ENCODE data around the gene CFAP74. TPM values are rescaled to one million over a fixed set of nuclear protein-coding genes. Genes with fewer than 3 reads are reported as not detected.
"Not testable (repeated sequence)": the region's sequence is repeated elsewhere in the genome, so short reads cannot be mapped to it uniquely, and the experiment has no call there.

Gene CFAP74
- total and polyA plus RNA-seq, 2 experiments from 2014 or later = not detected

DNA sequence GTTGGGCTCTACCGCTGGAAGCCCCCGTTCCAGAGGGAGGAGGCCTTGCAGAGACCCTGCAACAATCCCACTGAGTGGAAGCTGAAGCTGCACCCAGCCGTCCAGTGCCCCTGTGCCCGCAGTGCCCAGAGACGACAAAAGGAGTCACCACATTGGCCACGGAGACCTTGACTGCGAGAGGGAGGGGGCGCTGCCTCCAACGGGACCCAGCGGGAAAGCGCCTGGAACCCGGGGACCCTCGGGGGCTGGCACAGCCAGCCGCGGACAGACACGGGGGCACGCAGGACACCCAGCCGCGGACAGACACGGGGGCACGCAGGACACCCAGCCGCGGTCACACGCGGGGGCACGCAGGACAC, 22.5 kb downstream of the CFAP74 start:
- Histone ChIP-seq H3K9me3 (ENCODE audit: low read depth) (no peaks in the 10 kb centered on the region), H3K27me3 (no peaks in the 10 kb centered on the region)
- 97% methylated on average over 14 of the region's 26 CpGs for WGBS (ENCODE audit: low lambda C conversion rate, missing lambda C conversion rate)

DNA sequence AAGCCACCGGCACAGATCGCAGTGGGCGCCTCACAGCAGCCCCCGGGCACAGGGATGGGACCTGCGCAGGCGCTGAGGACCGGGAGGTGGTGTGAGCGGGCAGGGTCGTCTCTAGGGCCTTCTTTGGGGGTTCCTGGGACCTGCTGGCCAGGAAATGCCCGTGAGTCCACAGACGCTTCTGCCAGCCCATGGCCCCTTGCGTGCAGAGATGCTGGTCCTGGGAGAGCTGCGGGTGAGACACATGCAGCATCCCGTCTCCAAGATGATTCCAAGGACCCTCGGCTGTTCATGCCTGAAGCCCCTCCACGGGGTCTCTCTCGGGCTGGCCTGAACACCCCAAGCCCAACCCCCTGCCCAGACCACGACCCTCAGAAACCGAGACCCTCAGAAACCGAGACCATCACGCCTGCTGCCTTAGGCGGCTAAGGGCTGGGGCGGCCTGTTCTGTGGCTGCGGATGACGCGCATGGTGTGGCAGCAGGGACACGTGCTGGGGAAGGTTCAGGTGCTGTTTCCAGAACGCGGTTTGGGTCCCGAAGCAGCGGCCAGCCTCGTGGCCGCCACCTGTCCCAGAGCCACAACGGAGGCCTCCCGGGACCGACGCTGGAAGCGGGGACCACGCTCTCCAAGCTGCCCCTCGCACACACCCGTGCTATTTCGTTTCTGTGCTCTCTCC, 23.0 kb downstream of the CFAP74 start:
- DNase-seq (ENCODE audit: low spot score) = no peak
- WGBS (ENCODE audit: low lambda C conversion rate, missing lambda C conversion rate) = 94% methylated on average over 34 of the region's 42 CpGs

More for the DNA sequence above, 22.5 kb downstream of the CFAP74 start:
- H4K20me1 ChIP-seq (ENCODE audit: insufficient read depth, poor library complexity, severe bottlenecking) = no peaks in the 10 kb centered on the region
- no peak for DNase-seq (ENCODE audit: low spot score)
- H2AFZ ChIP-seq = no peak overlapping the region
- H3K4me2 ChIP-seq = no peak overlapping the region
- no peak overlapping the region for H3K27ac ChIP-seq
- TF ChIP-seq, protein P1, sequence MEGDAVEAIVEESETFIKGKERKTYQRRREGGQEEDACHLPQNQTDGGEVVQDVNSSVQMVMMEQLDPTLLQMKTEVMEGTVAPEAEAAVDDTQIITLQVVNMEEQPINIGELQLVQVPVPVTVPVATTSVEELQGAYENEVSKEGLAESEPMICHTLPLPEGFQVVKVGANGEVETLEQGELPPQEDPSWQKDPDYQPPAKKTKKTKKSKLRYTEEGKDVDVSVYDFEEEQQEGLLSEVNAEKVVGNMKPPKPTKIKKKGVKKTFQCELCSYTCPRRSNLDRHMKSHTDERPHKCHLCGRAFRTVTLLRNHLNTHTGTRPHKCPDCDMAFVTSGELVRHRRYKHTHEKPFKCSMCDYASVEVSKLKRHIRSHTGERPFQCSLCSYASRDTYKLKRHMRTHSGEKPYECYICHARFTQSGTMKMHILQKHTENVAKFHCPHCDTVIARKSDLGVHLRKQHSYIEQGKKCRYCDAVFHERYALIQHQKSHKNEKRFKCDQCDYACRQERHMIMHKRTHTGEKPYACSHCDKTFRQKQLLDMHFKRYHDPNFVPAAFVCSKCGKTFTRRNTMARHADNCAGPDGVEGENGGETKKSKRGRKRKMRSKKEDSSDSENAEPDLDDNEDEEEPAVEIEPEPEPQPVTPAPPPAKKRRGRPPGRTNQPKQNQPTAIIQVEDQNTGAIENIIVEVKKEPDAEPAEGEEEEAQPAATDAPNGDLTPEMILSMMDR (IDR thresholded peaks at IDR 0.05; ENCODE audit: poor library complexity) = no peak
- no peak for TF ChIP-seq EZH2 (IDR thresholded peaks at IDR 0.05; ENCODE audit: borderline replicate concordance)
- no peak for TF ChIP-seq EZH2phosphoT487 (IDR thresholded peaks at IDR 0.05; ENCODE audit: low read depth, severe bottlenecking, unreplicated experiment)
- no peaks in the 10 kb centered on the region for H3K79me2 ChIP-seq
- H3K36me3 ChIP-seq (replicated peaks; ENCODE audit: insufficient read depth, low read depth) = no peaks in the 10 kb centered on the region
- H3K9me2 ChIP-seq (replicated peaks; ENCODE audit: insufficient read depth) = no peaks in the 10 kb centered on the region
- no peaks in the 10 kb centered on the region for H3K4me1 ChIP-seq (ENCODE audit: insufficient read depth)
- no peak overlapping the region for H3K4me3 ChIP-seq

DNA sequence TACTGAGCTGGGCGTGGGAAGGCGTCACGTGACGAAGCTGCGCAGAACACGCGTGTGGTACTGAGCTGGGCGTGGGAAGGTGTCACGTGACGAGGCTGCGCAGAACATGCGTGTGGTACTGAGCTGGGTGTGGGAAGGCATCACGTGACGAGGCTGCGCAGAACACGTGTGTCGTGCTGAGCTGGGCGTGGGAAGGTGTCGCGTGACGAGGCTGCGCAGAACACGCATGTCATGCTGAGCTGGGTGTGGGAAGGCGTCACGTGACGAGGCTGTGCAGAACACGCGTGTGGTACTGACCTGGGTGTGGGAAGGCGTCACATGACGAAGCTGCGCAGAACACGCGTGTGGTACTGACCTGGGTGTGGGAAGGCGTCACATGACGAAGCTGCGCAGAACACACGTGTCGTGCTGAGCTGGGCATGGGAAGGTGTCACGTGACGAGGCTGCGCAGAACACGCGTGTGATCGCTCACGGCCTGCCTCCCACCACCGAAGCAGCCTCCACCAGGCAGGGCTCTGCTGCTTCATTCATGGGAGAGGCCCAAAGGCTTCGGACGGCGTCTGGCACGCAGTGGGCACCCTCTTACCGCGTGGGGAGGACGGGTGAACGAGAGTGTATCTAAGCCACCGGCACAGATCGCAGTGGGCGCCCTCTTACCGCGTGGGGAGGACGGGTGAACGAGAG, 24.0 kb downstream of the CFAP74 start:
- WGBS (ENCODE audit: low lambda C conversion rate, missing lambda C conversion rate) = over 99% methylated on average over 43 of the region's 61 CpGs
- no peaks in the 10 kb centered on the region for H3K27me3 ChIP-seq
- H3K36me3 ChIP-seq (replicated peaks; ENCODE audit: insufficient read depth, low read depth) = no peaks in the 10 kb centered on the region
- H3K4me1 ChIP-seq (ENCODE audit: insufficient read depth) = no peaks in the 10 kb centered on the region
- H3K9me3 ChIP-seq (ENCODE audit: low read depth) = no peaks in the 10 kb centered on the region
- H3K4me3 ChIP-seq = no peak overlapping the region
- TF ChIP-seq, protein P1 (IDR thresholded peaks at IDR 0.05; ENCODE audit: poor library complexity) = no peak
- no peak for TF ChIP-seq EZH2 (IDR thresholded peaks at IDR 0.05; ENCODE audit: borderline replicate concordance)
- H3K27ac ChIP-seq = no peak overlapping the region
- DNase-seq (ENCODE audit: low spot score) = no peak
- no peaks in the 10 kb centered on the region for H4K20me1 ChIP-seq (ENCODE audit: insufficient read depth, poor library complexity, severe bottlenecking)
- H2AFZ ChIP-seq = no peak overlapping the region
- H3K4me2 ChIP-seq = no peak overlapping the region
- H3K9me2 ChIP-seq (replicated peaks; ENCODE audit: insufficient read depth) = no peaks in the 10 kb centered on the region
- H3K79me2 ChIP-seq = no peaks in the 10 kb centered on the region

More for the DNA sequence above, 23.0 kb downstream of the CFAP74 start:
- Histone ChIP-seq H3K4me3 (no peak overlapping the region), H3K9me2 (replicated peaks; ENCODE audit: insufficient read depth) (no peaks in the 10 kb centered on the region), H3K79me2 (no peaks in the 10 kb centered on the region), H3K4me2 (no peak overlapping the region), H2AFZ (no peak overlapping the region), H3K9me3 (ENCODE audit: low read depth) (no peaks in the 10 kb centered on the region), H3K27me3 (no peaks in the 10 kb centered on the region), H4K20me1 (ENCODE audit: insufficient read depth, poor library complexity, severe bottlenecking) (no peaks in the 10 kb centered on the region), H3K27ac (no peak overlapping the region), H3K4me1 (ENCODE audit: insufficient read depth) (no peaks in the 10 kb centered on the region), H3K36me3 (replicated peaks; ENCODE audit: insufficient read depth, low read depth) (no peaks in the 10 kb centered on the region)
- no peak for TF ChIP-seq EZH2 (IDR thresholded peaks at IDR 0.05; ENCODE audit: borderline replicate concordance)
- TF ChIP-seq, protein P1 (IDR thresholded peaks at IDR 0.05; ENCODE audit: poor library complexity) = no peak
- no peak for TF ChIP-seq EZH2phosphoT487 (IDR thresholded peaks at IDR 0.05; ENCODE audit: low read depth, severe bottlenecking, unreplicated experiment)

DNA sequence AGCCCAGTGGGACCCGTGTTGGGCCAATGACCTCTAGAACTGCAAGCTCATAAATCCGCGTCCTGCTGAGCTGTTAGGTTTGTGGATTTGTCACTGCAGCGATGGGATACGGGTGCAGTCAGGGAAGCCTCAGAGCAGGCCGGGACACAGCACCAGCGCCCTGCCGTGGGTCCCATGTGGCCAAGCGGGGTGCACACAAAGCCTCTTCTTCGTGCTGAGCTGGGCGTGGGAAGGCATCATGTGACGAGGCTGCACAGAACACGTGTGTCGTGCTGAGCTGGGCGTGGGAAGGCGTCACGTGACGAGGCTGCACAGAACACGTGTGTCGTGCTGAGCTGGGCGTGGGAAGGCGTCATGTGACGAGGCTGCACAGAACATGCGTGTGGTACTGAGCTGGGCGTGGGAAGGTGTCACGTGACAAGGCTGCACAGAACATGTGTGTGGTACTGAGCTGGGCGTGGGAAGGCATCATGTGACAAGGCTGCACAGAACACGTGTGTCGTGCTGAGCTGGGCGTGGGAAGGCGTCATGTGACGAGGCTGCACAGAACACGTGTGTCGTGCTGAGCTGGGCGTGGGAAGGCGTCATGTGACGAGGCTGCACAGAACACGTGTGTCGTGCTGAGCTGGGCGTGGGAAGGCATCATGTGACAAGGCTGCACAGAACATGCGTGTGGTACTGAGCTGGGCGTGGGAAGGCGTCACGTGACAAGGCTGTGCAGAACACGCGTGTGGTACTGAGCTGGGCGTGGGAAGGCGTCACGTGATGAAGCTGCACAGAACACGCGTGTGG, 24.7 kb downstream of the CFAP74 start:
- not testable (repeated sequence) for H3K27ac ChIP-seq; H3K4me1 ChIP-seq (ENCODE audit: insufficient read depth); H4K20me1 ChIP-seq (ENCODE audit: insufficient read depth, poor library complexity, severe bottlenecking); H3K79me2 ChIP-seq; H3K9me2 ChIP-seq (replicated peaks; ENCODE audit: insufficient read depth); H3K36me3 ChIP-seq (replicated peaks; ENCODE audit: insufficient read depth, low read depth); H3K27me3 ChIP-seq; H3K4me3 ChIP-seq; H3K9me3 ChIP-seq (ENCODE audit: low read depth); DNase-seq (ENCODE audit: low spot score); H2AFZ ChIP-seq; H3K4me2 ChIP-seq
- 93% methylated on average over 44 of the region's 51 CpGs for WGBS (ENCODE audit: low lambda C conversion rate, missing lambda C conversion rate)
